K562 (cell line): ENCODE results near the gene CACNB2. TPM values are rescaled to one million over a fixed set of nuclear protein-coding genes. Genes with fewer than 3 reads are reported as not detected.

ENCODE experiments used
- ATAC-seq: fragments of 200-7000 bp; cut with Tn5 transposase; 3 replicates; pipeline ENCODE4 v1.9.1; 2020; ENCODE audit warnings: moderate library complexity
- BruUV-seq: library from RNA; stranded (reverse); fragments of 400-500 nt; replicated peaks from 2 replicates; lab custom pipeline; 2021; lab: Mats Ljungman, UMichigan
- CTCF ChIA-PET: fragments of 300-600 bp; formaldehyde crosslinking; extraction: SDS; loops from one replicate; lab custom pipeline; 2021; ENCODE audit warnings: low intra/inter-chr PET ratio; lab: Yijun Ruan, JAX
- POLR2A ChIA-PET: fragments of 300-600, 350-650 bp; sonication (Branson Sonifier 250); formaldehyde crosslinking; extraction: SDS; loops from one replicate; lab custom pipeline; 2021; ENCODE audit warnings: antibody characterized with exemption, inconsistent platforms; lab: Yijun Ruan, JAX
- DNase-seq, 4 experiments: peaks; one replicate each; pipeline versions ENCODE4 v3.0.0 to v3.0.0-alpha.2; 2011 to 2018; ENCODE audit warnings: low spot score in 3 of 4, mixed read lengths in 3 of 4; ENCODE audit errors: extremely low read depth in 1 of 4
- FAIRE-seq: peaks from 2 replicates; lab custom pipeline; 2011; peaks lifted over from hg19 to GRCh38; lab: Jason Lieb, UNC
- H2AFZ ChIP-seq: 2 replicates; pipeline ENCODE4 v1.6.0; 2011; ENCODE audit warnings: low read depth, low read length, control low read depth, inconsistent platforms
- H3K27ac ChIP-seq: fragments of 200-600 bp; 3 replicates; pipeline ENCODE4 v1.8.0; 2011; ENCODE audit warnings: low read depth, mild to moderate bottlenecking, control low read depth, inconsistent platforms, low read length, moderate library complexity, mixed read lengths; ENCODE audit errors: extremely low read depth
- H3K27me3 ChIP-seq, 2 experiments: fragments of 300-600 bp in 1 of 2; 2 replicates in 1 of 2; 3 replicates in 1 of 2; pipeline versions ENCODE4 v1.6.0 to v1.8.0; 2011; ENCODE audit warnings: inconsistent platforms in 2 of 2, low read length in 2 of 2, mild to moderate bottlenecking in 1 of 2, mixed read lengths in 1 of 2, moderate library complexity in 1 of 2; ENCODE audit not compliant: control insufficient read depth in 2 of 2, insufficient read depth in 2 of 2
- H3K36me3 ChIP-seq: fragments of 300-600 bp; 3 replicates; pipeline ENCODE4 v1.8.0; 2011; ENCODE audit warnings: mild to moderate bottlenecking, low read length, inconsistent platforms; ENCODE audit not compliant: control insufficient read depth, insufficient read depth
- H3K4me1 ChIP-seq, 2 experiments: fragments of 200-600 bp in 1 of 2; replicated peaks in 1 of 2; 2 replicates in 1 of 2; 3 replicates in 1 of 2; pipeline versions ENCODE4 v1.5.1 to v1.8.0; 2011; ENCODE audit warnings: inconsistent platforms in 2 of 2, low read length in 2 of 2, mild to moderate bottlenecking in 1 of 2, mixed read lengths in 1 of 2, moderate library complexity in 1 of 2; ENCODE audit not compliant: control insufficient read depth in 2 of 2, insufficient read depth in 2 of 2
- H3K4me2 ChIP-seq: 2 replicates; pipeline ENCODE4 v1.6.1; 2011; ENCODE audit warnings: low read length, control low read depth, inconsistent platforms, mixed read lengths; ENCODE audit not compliant: insufficient read depth
- H3K4me3 ChIP-seq: fragments of 200-600 bp; sonication (generic), shearing (Covaris generic); 2 replicates; pipeline ENCODE4 v1.5.1; 2016; ENCODE audit warnings: control low read depth, inconsistent platforms
- H3K79me2 ChIP-seq: fragments of 200-600 bp; 3 replicates; pipeline ENCODE4 v1.8.0; 2011; ENCODE audit warnings: low read length, inconsistent platforms; ENCODE audit not compliant: control insufficient read depth, insufficient read depth
- H3K9ac ChIP-seq, 2 experiments: 2 replicates each; pipeline versions ENCODE4 v1.6.0 to v1.6.1; 2011; ENCODE audit warnings: low read depth in 2 of 2, low read length in 2 of 2, control low read depth in 1 of 2, inconsistent platforms in 1 of 2, mild to moderate bottlenecking in 1 of 2, mixed read lengths in 1 of 2; ENCODE audit not compliant: insufficient read depth in 1 of 2
- H3K9me1 ChIP-seq: one replicate; pipeline ENCODE4 v1.6.0; 2011; ENCODE audit warnings: inconsistent platforms, mild to moderate bottlenecking, low read length, moderate library complexity; ENCODE audit not compliant: control insufficient read depth, insufficient read depth
- H3K9me3 ChIP-seq: replicated peaks from 2 replicates; pipeline ENCODE4 v1.5.1; 2011; ENCODE audit warnings: low read depth, low read length, inconsistent platforms; ENCODE audit not compliant: control insufficient read depth, insufficient read depth
- H4K20me1 ChIP-seq: replicated peaks from 2 replicates; pipeline ENCODE4 v1.6.1; 2011; ENCODE audit warnings: low read length, inconsistent platforms, mixed read lengths; ENCODE audit not compliant: control insufficient read depth, insufficient read depth
- CC2D1A ChIP-seq: fragments of 450-650 bp; IDR thresholded peaks from 2 replicates; pipeline ENCODE4 v1.6.1; 2017; ENCODE audit warnings: mild to moderate bottlenecking
- CTCFL ChIP-seq: IDR thresholded peaks from 2 replicates; pipeline ENCODE4 v1.6.1; 2011; ENCODE audit warnings: borderline replicate concordance, low read depth, mild to moderate bottlenecking, moderate library complexity, low read length; ENCODE audit not compliant: insufficient read depth, poor library complexity, severe bottlenecking
- ETV5 ChIP-seq: sonication (generic); formaldehyde crosslinking; IDR thresholded peaks from 2 replicates; pipeline ENCODE4 v1.4.0; 2020; ENCODE audit warnings: low read depth, mild to moderate bottlenecking, missing genetic modification reagents
- GTF2A2 ChIP-seq: IDR thresholded peaks from 2 replicates; pipeline ENCODE4 v1.6.1; 2016; ENCODE audit warnings: mild to moderate bottlenecking, missing genetic modification characterization, missing compliant biosample characterization
- SLC30A9 ChIP-seq: fragments of 250-450 bp; sonication (Bioruptor Pico); IDR thresholded peaks from 2 replicates; pipeline ENCODE4 v1.8.0; 2022; ENCODE audit warnings: mild to moderate bottlenecking, moderate library complexity
- SMARCC2 ChIP-seq: fragments of 450-650 bp; IDR thresholded peaks from 2 replicates; pipeline ENCODE4 v1.6.1; 2017; ENCODE audit warnings: antibody characterized with exemption, moderate library complexity, mild to moderate bottlenecking, low read depth
- TCF7 ChIP-seq: sonication (generic); IDR thresholded peaks from 2 replicates; pipeline ENCODE4 v1.6.1; 2016; ENCODE audit warnings: antibody characterized with exemption, borderline replicate concordance
- THRB ChIP-seq: fragments of 450-650 bp; formaldehyde crosslinking; conservative IDR thresholded peaks from 2 replicates; pipeline ENCODE4 v1.4.0; 2022; ENCODE audit warnings: mild to moderate bottlenecking, missing genetic modification characterization
- ZNF280B ChIP-seq: fragments of 250-450 bp; sonication (Bioruptor Pico); IDR thresholded peaks from 2 replicates; pipeline ENCODE4 v1.5.1; 2021; ENCODE audit warnings: mild to moderate bottlenecking
- ZNF384 ChIP-seq: IDR thresholded peaks from 2 replicates; pipeline ENCODE4 v1.6.1; 2012; ENCODE audit warnings: low read depth, low read length, improper control_type of control experiment
- WGBS: fragments of 100-300 bp; shearing (Covaris generic); methylation state at CpG from one replicate; pipeline ENCODE4 v1.1.6; 2016; ENCODE audit warnings: low coverage, mixed read lengths; ENCODE audit not compliant: insufficient coverage; ENCODE audit errors: missing lambda C conversion rate; 5-methylcytosine and 5-hydroxymethylcytosine counted together
- in situ Hi-C: fragments of 300-500 bp; cut with MboI; formaldehyde crosslinking; loops from 4 replicates; pipeline ENCODE4 v1.15.0; 2018; ENCODE audit warnings: inconsistent platforms, mixed read lengths
- intact Hi-C: fragments of 100-400 bp; cut with micrococcal nuclease; formaldehyde crosslinking; loops from 2 replicates; pipeline ENCODE4 v1.14.2; 2022
- polyA plus RNA-seq, 8 experiments: library from polyadenylated mRNA; depleted of rRNA in 4 of 8; stranded (reverse) in 5 of 8; unstranded in 3 of 8; fragments of >200 nt; fragmentation: Nextera tagmentation in 2 of 8; fragmentation: Illumina TruSeq in 1 of 8; extraction: Ambion mirVana in 2 of 8; extraction: Trizol in 1 of 8; gene quantifications; 2 replicates each; pipeline versions ENCODE4 v1.2.1 to v1.2.3, GENCODE V29; 2011 to 2014; ENCODE audit warnings: inconsistent platforms in 1 of 8, missing spikeins in 1 of 8
- total RNA-seq, 7 experiments: library from RNA; depleted of rRNA in 6 of 7; stranded (reverse); fragments of >200 nt in 6 of 7; fragmentation: Illumina TruSeq in 2 of 7; extraction: Trizol in 2 of 7; gene quantifications; 2 replicates each; pipeline versions ENCODE4 v1.2.1 to v1.2.3, GENCODE V29; 2011 to 2021; ENCODE audit warnings: low replicate concordance in 1 of 7

Gene CACNB2
- total and polyA plus RNA-seq, 9 of the 15 experiments (the other 6 are each of a cell fraction or from before 2014, with no cell fraction given): 1.8 to 2.2 TPM; not detected in 7

- Histone ChIP-seq H2AFZ (no peak overlapping the region), H3K4me3 (no peak overlapping the region), H3K4me1 (no peaks in the 10 kb centered on the region), H3K9me1 (no peaks in the 10 kb centered on the region)
- DNase-seq: no peak
- 2% methylated on average over 15 of the region's 16 CpGs for WGBS
- TF ChIP-seq GTF2A2 (tag): no peak
- TF ChIP-seq SLC30A9 (CRISPR knock-in tag): no peak
- no peak for TF ChIP-seq TCF7
- TF ChIP-seq CTCFL: no peak
- TF ChIP-seq ETV5 (CRISPR knock-in tag): no peak
- TF ChIP-seq THRB: no peak
- no peak for TF ChIP-seq ZNF280B (CRISPR knock-in tag)
- TF ChIP-seq CC2D1A: no peak
- no peak for TF ChIP-seq ZNF384
- no peak for TF ChIP-seq SMARCC2
- TF ChIP-seq, all 486 proteins: peak for 0
- no peak for ATAC-seq
- no peaks in the 10 kb centered on the region for H3K79me2 ChIP-seq
- no TSS peak for BruUV-seq
- ChIA-PET CTCF (no interaction called here), POLR2A (no interaction called here)
- H3K9ac ChIP-seq: no peak overlapping the region
- H3K9me3 ChIP-seq: no peaks in the 10 kb centered on the region
- peaks cover 0 to 9% of the 10 kb centered on the region in 2 experiments; a peak in 3 of 5 replicates for H3K27me3 ChIP-seq
- FAIRE-seq: no peak
- intact Hi-C loops (no loop called here), in situ Hi-C loops (no loop called here)
- H3K36me3 ChIP-seq: no peaks in the 10 kb centered on the region
- no peak overlapping the region for H3K4me2 ChIP-seq
- H3K27ac ChIP-seq: no peak overlapping the region
- no peaks in the 10 kb centered on the region for H4K20me1 ChIP-seq
Measured at GRCh38 chr10:18290651-18291313, 150.6 kb downstream of the CACNB2 start.
